HG03520 (cell line): ENCODE measurements around the gene CABP5.
"Not testable (repeated sequence)": the region's sequence is repeated elsewhere in the genome, so short reads cannot be mapped to it uniquely, and the experiment has no call there.

Experiments used
- ATAC-seq: cut with Tn5 transposase; IDR thresholded peaks from one replicate; pipeline ENCODE4 v1.9.1; 2021; ENCODE audit warnings: mild to moderate bottlenecking, moderate library complexity; ENCODE audit not compliant: unreplicated experiment

CABP5 gene

DNA sequence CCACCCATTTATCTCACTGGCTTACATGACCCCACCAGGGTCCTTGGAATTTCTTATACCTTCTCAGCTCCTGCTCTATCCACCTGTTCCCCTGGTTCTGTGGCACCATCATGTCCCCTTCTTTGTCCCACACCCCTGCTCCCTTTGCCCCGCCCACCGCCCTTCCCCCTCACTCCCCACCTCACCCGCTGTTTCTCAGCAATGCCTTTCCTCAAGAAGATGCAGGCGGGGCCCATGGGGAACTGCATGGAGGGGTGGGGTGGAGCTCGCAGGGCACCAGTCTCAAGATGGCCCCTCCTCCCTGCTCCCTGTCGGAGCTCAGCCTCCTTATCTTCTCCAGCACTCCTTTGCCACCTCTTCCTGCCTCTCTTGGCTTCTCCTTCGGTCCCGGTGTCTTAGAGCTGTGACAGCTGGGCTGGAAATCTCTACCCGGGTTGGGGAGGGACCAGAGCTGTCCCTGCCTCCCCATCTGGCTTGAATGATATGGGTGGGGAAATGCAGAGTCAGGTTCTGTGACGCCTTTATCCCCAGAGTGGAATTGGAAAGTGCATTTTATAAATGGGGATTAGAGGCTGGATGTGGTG lies at the start of gene CABP5:
TSS of gene CABP5 (minus strand) at position 405 of the 584 bp plus-strand sequence. CDS start at position 248, 157 bp downstream.
- no peak for ATAC-seq

DNA sequence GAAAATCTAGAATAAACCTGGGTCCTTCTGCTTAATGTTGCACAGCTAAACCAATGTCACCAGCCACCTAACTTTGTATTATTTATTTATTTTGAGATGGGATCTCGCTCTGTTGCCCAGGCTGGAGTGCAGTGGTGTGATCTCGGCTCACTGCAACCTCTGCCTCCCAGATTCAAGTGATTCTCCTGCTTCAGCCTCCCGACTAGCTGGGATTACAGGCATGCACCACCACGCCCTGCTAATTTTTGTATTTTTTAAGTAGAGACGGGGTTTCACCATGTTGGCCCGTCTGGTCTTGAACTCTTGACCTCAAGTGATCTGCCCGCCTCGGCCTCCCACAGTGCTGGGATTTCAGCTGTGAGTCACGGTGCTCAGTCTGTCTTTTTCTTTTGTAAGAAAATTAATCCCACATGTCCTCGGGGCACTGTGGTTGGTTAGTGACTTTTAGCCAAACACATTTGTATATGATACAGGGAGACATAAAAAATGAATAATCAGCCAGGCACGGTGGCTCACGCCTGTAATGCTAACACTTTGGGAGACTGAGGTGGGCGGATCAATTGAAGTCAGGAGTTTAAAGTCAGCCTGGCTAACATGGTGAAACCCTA lies 47.3 kb upstream of the CABP5 start:
- not testable (repeated sequence) for ATAC-seq

DNA sequence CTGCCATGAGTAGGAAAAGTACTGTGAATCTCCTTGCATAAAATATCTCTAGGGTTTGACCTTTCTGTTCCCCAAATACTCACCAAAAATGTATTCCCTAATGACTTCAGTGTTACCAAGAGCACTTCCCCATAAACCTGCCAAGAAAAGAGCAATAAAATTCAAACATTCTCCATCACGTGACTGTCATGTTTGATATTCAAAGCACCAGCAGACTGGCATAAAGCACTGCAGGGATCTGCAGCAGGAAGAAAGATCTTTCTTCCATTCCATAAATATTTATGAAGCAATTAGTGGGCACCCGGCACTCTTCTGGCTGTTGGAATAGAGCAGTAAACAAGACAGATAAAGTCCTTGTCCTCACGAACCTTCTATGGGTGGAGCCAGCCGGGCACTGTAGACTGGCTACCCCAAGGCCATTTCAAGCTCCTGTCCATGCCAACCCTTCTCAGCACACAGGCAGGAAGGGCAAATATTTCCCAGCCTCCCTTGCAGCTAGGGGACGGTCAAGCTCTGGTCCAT lies 46.5 kb upstream of the CABP5 start:
- no peak for ATAC-seq

DNA sequence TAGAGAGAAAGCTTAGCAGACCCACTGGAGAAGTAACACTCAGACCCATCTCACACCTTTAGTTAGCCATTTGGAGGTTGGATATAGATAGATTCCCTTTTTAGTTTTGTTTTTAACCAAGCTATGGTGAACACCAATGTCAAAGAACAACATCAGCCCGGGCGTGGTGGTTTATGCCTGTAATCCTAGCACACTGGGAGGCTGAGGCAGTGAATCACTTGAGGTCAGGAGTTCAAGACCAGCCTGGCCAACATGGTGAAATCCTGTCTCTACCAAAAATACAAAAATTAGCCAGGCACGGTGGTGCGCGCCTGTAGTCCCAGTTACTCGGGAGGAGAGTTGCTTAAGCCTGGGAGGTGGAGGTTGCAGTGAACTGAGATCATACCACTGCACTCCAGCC lies 45.1 kb upstream of the CABP5 start:
- not testable (repeated sequence) for ATAC-seq

DNA sequence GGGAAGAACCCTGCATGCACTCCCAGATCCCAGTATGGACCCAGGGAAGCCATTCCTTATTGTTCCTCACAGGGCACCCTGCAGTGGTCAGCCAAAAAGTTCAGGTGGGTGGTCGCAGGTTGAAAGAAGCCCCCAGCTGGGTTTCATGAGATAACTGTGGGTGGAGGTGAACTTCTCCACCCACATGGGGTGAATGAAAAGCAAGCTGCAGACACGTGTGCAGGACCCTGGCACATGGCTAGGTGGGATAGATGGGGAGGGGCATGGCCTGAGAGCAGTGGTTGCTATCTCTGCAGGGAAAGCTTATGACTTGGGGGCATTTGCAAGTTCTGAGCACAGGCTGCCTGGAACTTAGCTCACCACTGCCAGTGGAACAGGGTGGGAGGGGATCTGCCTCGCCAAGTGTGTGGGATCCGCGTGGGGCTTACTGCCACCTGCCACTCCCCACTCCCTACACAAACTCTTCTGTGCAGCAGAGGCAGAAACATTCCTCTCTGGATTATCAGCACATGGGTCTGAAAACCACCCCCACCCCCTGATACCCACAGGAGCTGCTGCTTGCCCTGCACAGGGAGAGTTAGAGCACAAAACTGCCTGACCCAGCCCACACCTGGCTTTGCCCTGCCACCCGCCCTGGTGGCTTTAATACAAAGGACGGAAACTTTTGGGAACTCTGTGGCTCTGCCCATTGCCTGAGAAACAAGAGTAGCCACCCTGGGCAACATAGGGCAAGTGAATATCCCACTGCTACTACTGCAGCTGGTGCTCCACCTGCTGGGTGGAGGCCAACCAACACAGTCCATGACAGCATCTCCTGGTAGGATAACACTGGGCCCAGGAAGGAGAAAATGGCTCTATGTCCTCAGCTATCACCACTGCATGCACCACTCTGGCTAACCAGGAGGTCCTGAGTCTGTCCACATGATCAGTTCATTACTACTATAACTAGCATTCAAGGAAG lies 42.3 kb upstream of the CABP5 start:
- ATAC-seq = no peak

DNA sequence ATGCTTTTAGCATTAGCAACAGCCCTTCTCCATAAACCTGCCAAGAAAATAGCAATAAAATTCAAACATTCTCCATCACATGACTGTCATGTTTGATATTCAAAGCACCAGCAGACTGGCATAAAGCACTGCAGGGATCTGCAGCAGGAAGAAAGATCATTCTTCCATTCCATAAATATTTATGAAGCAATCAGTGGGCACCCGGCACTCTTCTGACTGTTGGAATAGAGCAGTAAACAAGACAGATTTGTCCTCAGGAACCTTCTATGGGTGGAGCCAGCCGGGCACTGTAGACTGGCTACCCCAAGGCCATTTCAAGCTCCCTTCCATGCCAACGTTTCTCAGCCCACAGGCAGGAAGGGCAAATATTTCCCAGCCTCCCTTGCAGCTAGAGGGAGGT lies 41.2 kb upstream of the CABP5 start:
- ATAC-seq = no peak

DNA sequence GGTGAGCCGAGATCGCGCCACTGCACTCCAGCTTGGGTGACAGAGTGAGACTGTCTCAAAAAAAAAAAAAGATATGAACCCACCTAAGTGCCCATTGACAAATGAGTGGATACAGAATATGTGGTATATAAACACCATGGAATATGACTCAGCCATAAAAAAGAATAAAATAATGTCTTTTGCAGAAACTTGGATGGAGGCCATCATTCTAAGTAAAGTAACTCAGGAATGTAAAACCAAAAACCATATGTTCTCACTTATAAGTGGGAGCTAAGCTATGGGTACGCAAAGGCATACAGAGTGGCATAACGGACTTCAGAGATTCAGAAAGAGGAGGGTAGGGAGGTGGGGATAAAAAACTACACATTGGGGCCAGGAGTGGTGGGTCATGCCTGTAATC lies 37.2 kb upstream of the CABP5 start:
- ATAC-seq = no peak

DNA sequence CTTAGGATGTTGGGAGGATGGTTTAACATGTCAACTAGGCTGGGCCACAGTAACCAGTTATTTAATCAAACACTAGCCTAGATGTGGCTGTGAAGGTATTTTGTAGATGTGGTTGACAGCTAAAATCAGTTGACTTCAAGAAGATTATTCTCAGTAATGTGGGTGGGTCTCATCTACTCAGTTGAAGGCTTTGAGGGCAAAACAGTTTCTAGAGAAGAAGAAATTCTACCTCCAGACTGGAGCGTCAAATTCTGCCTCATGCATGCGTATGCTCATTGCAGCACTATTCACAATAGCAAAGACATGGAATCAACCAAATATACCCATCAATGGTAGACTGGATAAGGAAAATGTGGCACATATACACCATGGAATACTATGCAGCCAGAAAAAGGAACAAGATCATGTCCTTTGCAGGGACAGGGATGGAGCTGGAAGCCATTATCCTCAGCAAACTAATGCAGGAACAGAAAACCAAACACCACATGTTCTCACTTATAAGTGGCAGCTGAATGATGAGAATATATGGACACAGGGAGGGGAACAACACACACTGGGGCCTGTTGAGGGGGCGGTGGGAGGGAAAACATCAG lies 26.4 kb upstream of the CABP5 start:
- not testable (repeated sequence) for ATAC-seq

DNA sequence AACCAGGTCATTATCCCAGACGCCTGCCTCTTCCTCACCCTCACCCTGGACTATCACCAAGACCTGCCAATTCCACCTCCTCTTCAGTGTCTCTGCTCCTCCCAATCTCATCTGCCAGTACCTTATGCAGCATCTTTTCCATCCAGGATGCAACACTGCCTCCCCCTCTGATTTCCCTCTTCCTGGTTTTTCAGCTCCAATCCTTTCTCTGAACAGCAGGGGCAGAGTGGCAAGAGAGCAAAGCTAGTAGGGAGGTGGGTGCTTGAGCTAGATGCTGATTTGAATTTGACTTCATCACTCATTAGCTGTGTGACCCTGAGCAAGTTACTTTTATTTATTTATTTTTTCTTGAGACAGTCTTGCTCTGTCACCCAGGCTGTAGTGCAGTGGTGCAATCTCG lies 25.6 kb upstream of the CABP5 start:
- ATAC-seq = no peak

DNA sequence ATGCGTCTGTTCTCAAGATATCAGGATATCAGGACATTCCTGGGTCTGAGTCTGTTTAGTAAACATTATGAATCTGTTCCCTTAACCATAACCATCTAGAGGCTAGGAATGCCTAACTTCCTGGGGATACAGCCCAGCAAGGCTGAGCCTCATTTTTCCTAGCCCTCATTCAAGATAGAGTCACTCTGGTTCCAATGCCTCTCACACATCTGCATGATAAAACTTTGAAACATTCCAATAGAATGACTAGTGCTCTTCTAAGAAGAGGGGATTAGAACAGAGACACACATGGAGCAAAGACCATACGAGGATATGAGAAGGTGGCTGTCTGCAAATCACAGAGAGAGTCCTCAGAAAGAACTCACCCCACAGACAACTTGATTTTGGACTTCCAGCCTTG lies 20.6 kb upstream of the CABP5 start:
- ATAC-seq = no peak

DNA sequence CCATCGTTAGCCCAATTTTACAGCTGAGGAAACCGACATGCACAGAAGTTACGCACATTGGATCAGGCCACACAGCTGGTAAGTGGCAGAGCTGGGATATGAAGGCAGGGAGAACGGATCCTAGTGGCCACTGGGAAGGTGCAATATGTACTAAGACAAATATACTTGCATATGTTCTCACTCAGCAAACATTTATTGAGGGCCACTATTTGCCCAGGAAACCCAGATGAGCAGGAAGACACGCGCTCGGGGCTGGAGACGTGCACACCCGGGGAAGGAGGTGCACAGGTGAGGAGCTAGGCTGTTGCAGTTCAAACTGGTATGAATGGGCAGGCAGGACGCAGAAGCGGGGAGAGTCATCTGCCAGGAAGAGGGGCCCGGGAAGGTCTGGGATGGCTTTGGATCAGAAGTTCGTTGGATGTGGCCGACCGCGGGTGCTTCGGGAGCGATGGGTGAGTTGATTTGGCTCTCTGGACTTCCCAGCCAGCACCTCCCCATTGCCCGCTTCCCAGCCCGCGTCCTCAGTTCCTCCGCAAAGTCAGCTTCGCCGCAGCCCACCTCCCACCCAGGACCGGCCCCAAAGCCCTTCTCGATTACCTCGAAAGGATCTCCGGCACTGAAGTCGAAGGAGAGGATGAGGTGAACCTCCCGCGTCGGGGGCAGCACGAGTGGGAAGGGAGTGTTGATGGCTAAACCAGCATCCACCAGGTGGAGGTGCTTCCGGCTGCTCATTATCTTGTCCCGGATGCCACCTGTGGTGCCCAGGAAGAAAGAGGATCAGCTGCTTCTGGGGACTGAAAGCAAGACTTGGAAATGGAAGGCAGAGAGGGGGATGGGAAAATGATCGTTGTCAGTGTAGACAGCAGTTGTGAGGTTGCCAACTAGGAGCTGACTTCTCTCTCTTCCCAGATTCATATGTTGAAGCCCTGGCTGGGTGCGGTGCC lies 17.8 kb upstream of the CABP5 start:
- ATAC-seq = no peak

DNA sequence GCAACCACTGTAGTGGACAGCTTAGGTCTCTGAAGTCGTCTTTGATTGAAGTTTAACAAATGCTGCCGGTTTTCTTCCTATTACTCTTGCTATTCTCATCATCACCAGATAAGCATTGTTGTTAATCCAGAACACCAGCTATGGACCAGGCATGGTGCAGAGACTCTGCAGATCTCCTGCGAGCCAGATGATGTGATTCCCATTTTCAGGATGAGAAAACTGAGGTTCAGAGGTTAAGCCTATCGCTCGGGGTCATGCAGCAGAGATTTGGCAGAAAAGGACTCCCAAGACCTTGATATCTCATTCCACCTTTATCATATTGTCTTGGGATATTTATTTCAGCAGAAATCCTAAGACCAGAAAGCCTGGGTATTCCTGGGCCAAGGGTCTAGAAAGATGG lies 16.5 kb upstream of the CABP5 start:
- no peak for ATAC-seq

DNA sequence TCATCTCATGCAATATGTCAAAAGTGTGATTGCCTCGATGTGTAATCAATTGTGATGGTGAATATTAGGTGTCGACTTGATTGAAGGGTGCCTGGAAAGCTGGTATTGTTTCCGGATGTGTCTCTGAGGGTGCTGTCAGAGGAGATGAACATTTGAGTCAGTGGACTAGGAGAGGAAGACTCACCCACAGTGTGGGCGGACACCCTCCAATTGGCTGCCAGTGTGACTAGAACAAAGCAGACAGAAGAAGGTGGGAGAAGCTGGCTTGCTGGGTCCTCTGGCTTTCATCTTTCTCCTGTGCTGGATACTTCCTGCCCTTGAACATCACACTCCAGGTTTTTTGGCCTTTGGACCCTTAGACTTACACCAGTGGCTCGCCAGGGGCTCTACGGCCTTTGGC lies 15.5 kb upstream of the CABP5 start:
- no peak for ATAC-seq

DNA sequence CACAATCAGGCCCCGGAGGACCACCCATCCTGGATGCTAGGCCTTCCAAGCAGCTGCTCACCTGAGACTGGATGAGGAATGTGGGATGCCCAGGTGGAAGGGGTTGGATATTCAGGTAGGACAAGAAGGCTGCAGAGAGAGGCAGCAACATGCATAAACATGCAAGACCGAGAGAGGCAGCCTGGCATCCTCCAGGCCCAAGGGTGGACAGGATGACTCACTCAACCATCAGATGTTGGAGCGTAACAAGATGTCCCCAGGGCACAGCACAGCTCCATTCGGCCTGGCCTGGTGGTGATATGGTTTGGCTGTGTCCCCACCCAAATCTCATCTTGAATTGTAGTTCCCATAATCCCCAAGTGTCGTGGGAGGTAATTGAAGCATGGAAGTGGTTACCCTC lies 10.0 kb upstream of the CABP5 start:
- ATAC-seq = no peak

DNA sequence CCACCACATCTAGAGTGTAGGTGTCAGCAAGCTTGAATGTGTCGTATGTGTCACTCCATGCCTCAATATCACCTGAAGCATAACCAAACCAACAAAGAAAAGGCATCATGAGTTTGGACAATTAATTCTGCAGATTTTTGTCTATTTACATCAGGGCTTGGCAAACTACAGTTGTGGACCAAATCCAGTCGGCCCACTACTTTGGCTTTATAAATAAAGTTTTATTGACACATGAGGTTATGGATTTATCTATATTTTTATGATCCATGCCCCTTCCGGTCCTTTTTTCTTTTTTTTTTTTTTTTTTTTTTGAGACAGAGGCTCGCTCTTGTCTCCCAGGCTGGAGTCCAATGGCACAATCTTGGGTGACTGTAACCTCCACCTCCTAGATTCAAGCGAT lies 9.2 kb upstream of the CABP5 start:
- no peak for ATAC-seq

DNA sequence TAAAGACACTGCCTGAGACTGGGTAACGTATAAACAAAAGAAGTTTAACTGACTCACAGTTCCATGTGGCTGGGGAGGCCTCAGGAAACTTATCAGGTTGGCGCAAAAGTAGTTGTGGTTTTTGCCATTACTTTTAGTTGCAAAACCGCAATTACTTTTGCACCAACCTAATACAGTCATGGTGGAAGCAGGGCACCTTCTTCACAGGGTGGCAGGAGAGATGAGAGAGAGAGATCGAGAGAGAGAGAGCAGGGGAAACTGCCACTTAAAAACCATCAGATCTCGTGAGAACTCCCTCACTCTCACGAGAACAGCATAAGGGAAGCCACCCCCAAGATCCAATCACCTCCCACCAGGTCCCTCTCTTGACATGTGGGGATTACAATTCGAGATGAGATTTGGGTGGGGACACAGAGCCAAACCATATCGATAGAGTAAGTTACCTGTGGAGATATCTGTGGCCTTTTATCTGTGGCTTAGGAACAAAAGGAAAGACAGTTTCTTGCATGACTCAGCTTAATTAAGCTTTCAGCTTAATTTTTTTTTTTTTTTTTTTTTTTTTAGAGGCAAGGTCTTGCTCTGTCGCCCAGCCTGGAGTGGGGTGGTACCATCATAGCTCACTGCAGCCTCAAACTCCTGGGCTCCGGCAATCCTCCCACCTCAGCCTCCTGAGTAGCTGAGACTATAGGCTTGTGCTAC lies 7.6 kb upstream of the CABP5 start:
- no peak for ATAC-seq

DNA sequence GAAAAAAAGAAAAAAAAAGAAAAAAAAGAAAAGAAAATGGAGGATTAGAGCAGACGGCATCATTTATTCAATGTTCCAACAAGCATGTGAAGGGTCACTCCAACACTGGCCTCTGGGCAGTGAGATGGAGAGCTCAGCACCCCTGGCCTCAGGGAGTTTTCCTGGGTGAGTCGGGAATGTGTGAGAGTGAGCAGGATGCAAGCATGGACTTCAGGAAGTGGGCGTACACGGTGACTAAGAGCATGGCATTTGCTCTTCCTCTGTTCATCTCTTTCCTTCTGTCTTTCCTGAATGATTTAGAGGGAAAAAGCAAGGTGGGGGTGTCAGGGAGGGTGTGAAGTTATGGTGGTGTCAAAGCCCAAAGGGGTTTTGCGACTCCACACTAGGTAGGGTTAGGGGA lies 682 bp upstream of the CABP5 start:
- no peak for ATAC-seq

DNA sequence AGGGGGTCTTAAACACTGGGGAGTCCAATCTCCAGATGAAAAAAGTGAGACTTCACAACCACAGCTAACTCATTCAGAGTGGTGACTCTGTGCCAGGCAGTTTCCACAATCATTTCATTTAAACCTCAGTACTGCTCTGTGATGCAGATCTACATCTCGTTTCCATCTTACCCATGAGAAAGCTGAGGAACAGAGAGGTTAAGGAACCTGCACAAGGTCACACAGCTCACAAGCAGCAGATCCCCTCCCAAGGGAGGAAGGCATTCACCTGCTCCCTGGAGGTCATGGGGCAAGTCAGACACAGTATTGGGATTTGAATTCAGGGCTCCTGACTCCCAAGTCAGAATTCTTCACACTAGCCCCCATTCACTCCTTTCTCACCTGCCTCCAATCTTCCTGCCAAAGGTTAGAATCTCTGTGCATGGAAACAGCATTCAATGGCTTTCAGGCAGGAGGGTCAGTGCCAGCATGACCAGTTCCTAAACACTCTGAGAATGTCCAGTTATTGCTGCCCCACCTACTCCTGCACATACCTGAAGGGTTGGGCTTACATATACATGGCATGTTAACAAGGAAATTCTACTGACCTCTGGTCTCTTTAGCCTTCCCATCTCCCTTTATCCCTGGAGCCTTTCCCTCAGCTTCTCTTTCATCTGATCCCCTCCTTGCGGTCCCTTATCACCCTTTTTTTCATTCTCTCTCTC lies 1.9 kb downstream of the CABP5 start:
- ATAC-seq = no peak

DNA sequence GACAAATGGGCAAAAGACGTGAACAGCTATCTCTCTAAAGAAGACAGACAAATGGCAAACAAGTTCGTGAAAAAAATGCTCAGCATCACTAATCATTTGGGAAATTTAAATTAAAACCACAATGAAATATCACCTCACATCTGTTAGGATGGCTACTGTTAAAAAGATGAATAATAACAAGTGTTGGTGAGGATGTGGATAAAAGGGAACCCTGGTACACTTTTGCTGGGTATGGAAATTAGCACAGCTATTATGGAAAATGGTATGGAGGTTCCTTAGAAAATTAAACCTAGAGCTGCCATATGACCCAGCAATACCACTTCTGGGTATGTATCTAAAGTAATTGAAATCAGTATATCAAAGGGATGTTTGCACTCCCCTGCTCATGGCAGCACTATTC lies 7.1 kb downstream of the CABP5 start:
- ATAC-seq = no peak
